ENCODE results near the gene HEATR5A. TPM values are rescaled to one million over a fixed set of nuclear protein-coding genes. Genes with fewer than 3 reads are reported as not detected.
"Not testable (repeated sequence)": the region's sequence is repeated elsewhere in the genome, so short reads cannot be mapped to it uniquely, and the experiment has no call there.

Gene HEATR5A
- total RNA-seq, 1 experiment from 2014 or later: 18.2 TPM

GRCh38 chr14:31243860-31244259 lies 176.5 kb downstream of the HEATR5A start:
- no peaks in the 10 kb centered on the region for H3K36me3 ChIP-seq (replicated peaks; ENCODE audit: control insufficient read depth, insufficient read depth, low read length)
- no peak for DNase-seq
- H3K4me3 ChIP-seq (ENCODE audit: insufficient read depth, low read depth, low read length): no peak overlapping the region
- no peaks in the 10 kb centered on the region for H3K27me3 ChIP-seq (ENCODE audit: control insufficient read depth, insufficient read depth, low read length)

GRCh38 chr14:31242161-31242940 lies 178.0 kb downstream of the HEATR5A start:
- DNase-seq; H3K36me3 ChIP-seq (replicated peaks; ENCODE audit: control insufficient read depth, insufficient read depth, low read length); H3K27me3 ChIP-seq (ENCODE audit: control insufficient read depth, insufficient read depth, low read length); H3K4me3 ChIP-seq (ENCODE audit: insufficient read depth, low read depth, low read length): not testable (repeated sequence)

Other genes with a start within 250 kb of the HEATR5A start
- gene HECTD1, start 212.8 kb downstream of the HEATR5A start, total RNA-seq (2014; rRNA removed; shearing (Covaris generic)): 74.7 and 104 TPM in 2 replicates
- gene DTD2, start 37.0 kb upstream of the HEATR5A start, total RNA-seq (2014; rRNA removed; shearing (Covaris generic)): 26.8 and 28.1 TPM in 2 replicates
- not detected in 2 replicates for gene GPR33, start 67.5 kb upstream of the HEATR5A start, total RNA-seq (2014; rRNA removed; shearing (Covaris generic))
- gene NUBPL, start 140.9 kb upstream of the HEATR5A start, total RNA-seq (2014; rRNA removed; shearing (Covaris generic)): 8.7 and 11.5 TPM in 2 replicates

All from H7 (cell line).